H1 (cell line): ENCODE measurements around the gene AK8. TPM values are rescaled to one million over a fixed set of nuclear protein-coding genes. Genes with fewer than 3 reads are reported as not detected.

Source experiments
- CTCF ChIA-PET: fragments of 300-600 bp; sonication (Branson Sonifier 250); formaldehyde crosslinking; loops from one replicate; lab custom pipeline; 2021; ENCODE audit not compliant: partially characterized antibody; lab: Charles Lee
- POLR2A ChIA-PET: fragments of 300-600 bp; sonication (Branson Sonifier 250); formaldehyde crosslinking; loops from one replicate; lab custom pipeline; 2021; ENCODE audit warnings: inconsistent platforms; ENCODE audit not compliant: partially characterized antibody; lab: Charles Lee
- DNase-seq, 2 experiments: peaks; one replicate each; pipeline versions ENCODE4 v3.0.0 to v3.0.0-alpha.2; 2010 to 2022; ENCODE audit warnings: low spot score in 2 of 2, low read depth in 1 of 2, mixed read lengths in 1 of 2
- FAIRE-seq: peaks from 2 replicates; lab custom pipeline; 2011; peaks lifted over from hg19 to GRCh38; lab: Jason Lieb, UNC
- H2AFZ ChIP-seq: 2 replicates; pipeline ENCODE4 v1.8.1; 2012; ENCODE audit warnings: low read length, inconsistent platforms
- H2AK5ac ChIP-seq: 2 replicates; pipeline ENCODE4 v1.6.1; 2013; ENCODE audit warnings: low read depth, low read length
- H2BK120ac ChIP-seq: replicated peaks from 2 replicates; pipeline ENCODE3; 2013; ENCODE audit warnings: low read depth, low read length, inconsistent platforms
- H2BK12ac ChIP-seq: 2 replicates; pipeline ENCODE4 v1.6.1; 2013; ENCODE audit warnings: low read depth, low read length
- H2BK15ac ChIP-seq: 2 replicates; pipeline ENCODE4 v1.6.1; 2013; ENCODE audit warnings: low read length
- H2BK20ac ChIP-seq: 2 replicates; pipeline ENCODE4 v1.6.1; 2013; ENCODE audit warnings: low read length
- H2BK5ac ChIP-seq: 2 replicates; pipeline ENCODE4 v1.6.1; 2013; ENCODE audit warnings: low read depth, low read length
- H3K14ac ChIP-seq: 2 replicates; pipeline ENCODE4 v1.6.1; 2013; ENCODE audit warnings: inconsistent platforms; ENCODE audit not compliant: insufficient read length
- H3K18ac ChIP-seq: 2 replicates; pipeline ENCODE4 v1.6.1; 2013; ENCODE audit warnings: low read length; ENCODE audit errors: extremely low read depth
- H3K23ac ChIP-seq: 2 replicates; pipeline ENCODE4 v1.6.1; 2013; ENCODE audit warnings: inconsistent platforms; ENCODE audit not compliant: insufficient read length
- H3K23me2 ChIP-seq: 2 replicates; pipeline ENCODE4 v1.6.1; 2013; ENCODE audit warnings: low read depth, low read length
- H3K27ac ChIP-seq: 2 replicates; pipeline ENCODE4 v1.6.1; 2011; ENCODE audit warnings: low read depth, low read length, inconsistent platforms
- H3K27me3 ChIP-seq, 4 experiments: replicated peaks in 1 of 4; 1 replicate in 1 of 4; 2 replicates in 3 of 4; pipeline versions ENCODE4 v1.6.1 to v1.8.1; 2011 to 2013; ENCODE audit warnings: low read length in 3 of 4, mild to moderate bottlenecking in 3 of 4, inconsistent platforms in 2 of 4, mixed read lengths in 2 of 4, moderate library complexity in 1 of 4; ENCODE audit not compliant: control insufficient read depth in 3 of 4, insufficient read depth in 3 of 4; ENCODE audit errors: extremely low read depth in 1 of 4
- H3K36me3 ChIP-seq, 4 experiments: 2 replicates each; pipeline versions ENCODE4 v1.6.1 to v1.8.1; 2011 to 2013; ENCODE audit warnings: mild to moderate bottlenecking in 4 of 4, low read length in 3 of 4, moderate library complexity in 2 of 4, control low read depth in 1 of 4, inconsistent platforms in 1 of 4; ENCODE audit not compliant: insufficient read depth in 4 of 4, control insufficient read depth in 2 of 4
- H3K4ac ChIP-seq: replicated peaks from 2 replicates; pipeline ENCODE3; 2013; ENCODE audit warnings: low read length, low read depth, mixed read lengths, inconsistent platforms; ENCODE audit not compliant: insufficient read length
- H3K4me1 ChIP-seq, 4 experiments: replicated peaks in 1 of 4; 1 replicate in 1 of 4; 2 replicates in 3 of 4; pipeline versions ENCODE4 v1.6.1 to v1.8.1; 2011 to 2013; ENCODE audit warnings: low read length in 3 of 4, inconsistent platforms in 2 of 4, mixed read lengths in 1 of 4; ENCODE audit not compliant: insufficient read depth in 4 of 4, control insufficient read depth in 3 of 4
- H3K4me2 ChIP-seq, 2 experiments: 2 replicates each; pipeline versions ENCODE4 v1.6.1 to v1.8.1; 2011 to 2013; ENCODE audit warnings: low read depth in 2 of 2, low read length in 2 of 2, control low read depth in 1 of 2, inconsistent platforms in 1 of 2, mild to moderate bottlenecking in 1 of 2; ENCODE audit not compliant: insufficient read depth in 1 of 2
- H3K4me3 ChIP-seq, 4 experiments: fragments of 200-600, 300-600 bp in 1 of 4; sonication (generic), shearing (Covaris generic), sonication (Bioruptor Twin) in 1 of 4; 2 replicates each; pipeline versions ENCODE4 v1.5.1 to v1.8.1; 2011 to 2016; ENCODE audit warnings: low read length in 4 of 4, low read depth in 3 of 4, control low read depth in 2 of 4, inconsistent platforms in 2 of 4, mild to moderate bottlenecking in 2 of 4, mixed read lengths in 1 of 4, moderate library complexity in 1 of 4; ENCODE audit not compliant: insufficient read depth in 2 of 4; ENCODE audit errors: extremely low read depth in 1 of 4
- H3K56ac ChIP-seq: replicated peaks from 2 replicates; pipeline ENCODE3; 2013; ENCODE audit warnings: low read depth, mild to moderate bottlenecking, mixed read lengths, low read length, inconsistent platforms; ENCODE audit not compliant: insufficient read length
- H3K79me1 ChIP-seq: 2 replicates; pipeline ENCODE4 v1.6.1; 2013; ENCODE audit warnings: low read depth, low read length, control low read depth
- H3K79me2 ChIP-seq, 2 experiments: 2 replicates each; pipeline versions ENCODE4 v1.6.1 to v1.8.1; 2012 to 2013; ENCODE audit warnings: low read length in 2 of 2, mild to moderate bottlenecking in 2 of 2, inconsistent platforms in 1 of 2; ENCODE audit not compliant: insufficient read depth in 2 of 2, control insufficient read depth in 1 of 2
- H3K9ac ChIP-seq, 4 experiments: replicated peaks in 1 of 4; 1 replicate in 1 of 4; 2 replicates in 3 of 4; pipeline versions ENCODE4 v1.6.1 to v1.8.1; 2011 to 2013; ENCODE audit warnings: low read depth in 3 of 4, low read length in 3 of 4, control low read depth in 2 of 4, mild to moderate bottlenecking in 2 of 4, moderate library complexity in 2 of 4, inconsistent platforms in 1 of 4; ENCODE audit errors: extremely low read depth in 1 of 4
- H3K9me3 ChIP-seq, 2 experiments: 2 replicates each; pipeline versions ENCODE4 v1.6.1 to v1.8.1; 2012 to 2013; ENCODE audit warnings: mild to moderate bottlenecking in 2 of 2, moderate library complexity in 2 of 2, control low read depth in 1 of 2, inconsistent platforms in 1 of 2, low read depth in 1 of 2, low read length in 1 of 2, mixed read lengths in 1 of 2; ENCODE audit not compliant: insufficient read depth in 2 of 2
- H4K20me1 ChIP-seq, 2 experiments: replicated peaks in 1 of 2; 2 replicates each; pipeline versions ENCODE3 to v1.8.1; 2011 to 2013; ENCODE audit warnings: inconsistent platforms in 2 of 2, low read length in 2 of 2, mild to moderate bottlenecking in 1 of 2; ENCODE audit not compliant: insufficient read depth in 2 of 2, control insufficient read depth in 1 of 2
- H4K5ac ChIP-seq: 2 replicates; pipeline ENCODE4 v1.6.1; 2013; ENCODE audit warnings: low read length, low read depth, mixed read lengths, inconsistent platforms; ENCODE audit not compliant: insufficient read length
- H4K8ac ChIP-seq: 2 replicates; pipeline ENCODE4 v1.8.0; 2013; ENCODE audit warnings: mild to moderate bottlenecking, moderate library complexity, low read length, inconsistent platforms; ENCODE audit not compliant: insufficient read depth; ENCODE audit errors: extremely low read depth
- H4K91ac ChIP-seq: replicated peaks from 2 replicates; pipeline ENCODE3; 2013; ENCODE audit warnings: low read length, mixed read lengths, inconsistent platforms; ENCODE audit not compliant: insufficient read length
- CEBPB ChIP-seq: IDR thresholded peaks from 2 replicates; pipeline ENCODE4 v1.6.1; 2012; ENCODE audit warnings: low read depth, low read length
- MAX ChIP-seq: IDR thresholded peaks from 2 replicates; pipeline ENCODE4 v1.6.1; 2012; ENCODE audit warnings: inconsistent platforms
- NRF1 ChIP-seq: IDR thresholded peaks from 2 replicates; pipeline ENCODE4 v1.6.1; 2011; ENCODE audit warnings: mild to moderate bottlenecking, low read depth, low read length, improper control_type of control experiment
- POU5F1 ChIP-seq: IDR thresholded peaks from 2 replicates; pipeline ENCODE4 v1.6.1; 2011; ENCODE audit warnings: low read depth, mild to moderate bottlenecking, low read length, moderate library complexity
- SIRT6 ChIP-seq: IDR thresholded peaks from one replicate; pipeline ENCODE4 v1.7.1; 2012; ENCODE audit warnings: low read length, inconsistent platforms
- TAF7 ChIP-seq: optimal IDR thresholded peaks from 2 replicates; pipeline ENCODE3; 2011; ENCODE audit warnings: low read depth, mild to moderate bottlenecking, inconsistent platforms, low read length, moderate library complexity, borderline replicate concordance
- WGBS, 2 experiments: shearing (Covaris generic) in 1 of 2; methylation state at CpG; one replicate each; pipeline versions ENCODE4 v1.1.6 to v1.1.7; 2013 to 2015; ENCODE audit warnings: low lambda C conversion rate in 2 of 2, mixed read lengths in 2 of 2, inconsistent platforms in 1 of 2, low coverage in 1 of 2, missing lambda C conversion rate in 1 of 2; ENCODE audit not compliant: insufficient replicate concordance in 2 of 2, insufficient coverage in 1 of 2, insufficient read length in 1 of 2; ENCODE audit errors: extremely low coverage in 1 of 2, missing lambda C conversion rate in 1 of 2; 5-methylcytosine and 5-hydroxymethylcytosine counted together
- polyA plus RNA-seq, 7 experiments: library from polyadenylated mRNA; depleted of rRNA in 3 of 7; stranded (reverse) in 5 of 7; unstranded in 2 of 7; fragments of >200 nt in 5 of 7; fragments of 200-250 nt in 2 of 7; gene quantifications; 1 replicate in 5 of 7; 2 replicates in 1 of 7; 4 replicates in 1 of 7; pipeline versions ENCODE4 v1.2.1 to v1.2.3, GENCODE V29; 2011 to 2013; ENCODE audit warnings: missing spikeins in 2 of 7, mixed read lengths in 2 of 7
- total RNA-seq: library from RNA; stranded (reverse); fragmentation: NEBNext Ultra II Directional; extraction: Animal tissue kit (Norgen Biotek cat#: 25700); gene quantifications from 2 replicates; pipeline ENCODE4 v1.2.1, GENCODE V29; 2021

AK8 gene
- total and polyA plus RNA-seq, 2 of the 8 experiments (the other 6 are each of a cell fraction or from before 2014, with no cell fraction given) = 0.35 to 0.48 TPM

DNA sequence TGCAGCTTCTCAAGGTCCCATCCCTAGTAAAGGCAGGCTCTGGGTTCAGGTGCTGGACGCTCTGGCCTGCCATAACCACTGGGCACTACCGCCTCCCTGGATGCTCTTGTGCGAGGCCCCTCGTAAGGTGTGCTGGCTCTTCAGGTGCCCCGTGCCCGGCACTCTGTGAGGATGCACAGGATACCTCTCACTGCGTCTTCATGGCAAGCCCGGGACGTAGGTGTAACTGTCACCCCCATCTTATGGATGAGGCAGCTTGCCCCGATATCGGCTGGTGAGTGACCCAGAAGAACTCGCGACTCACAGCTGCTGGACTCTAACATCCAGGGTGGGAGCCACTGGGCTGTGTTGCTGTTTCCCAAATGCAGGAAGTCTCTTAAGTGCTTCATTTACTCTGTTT is 128.8 kb downstream of the AK8 start:
- Histone ChIP-seq H3K14ac (no peak overlapping the region), H3K79me1 (no peaks in the 10 kb centered on the region), H4K5ac (no peak overlapping the region), H2BK15ac (no peak overlapping the region), H3K9ac (no peak overlapping the region), H2AK5ac (no peak overlapping the region), H2BK20ac (no peak overlapping the region), H3K23me2 (peaks cover 6% of the 10 kb centered on the region; the same call in 1 of the 2 replicates), H3K23ac (no peak overlapping the region), H3K9me3 (no peaks in the 10 kb centered on the region), H4K91ac (no peak overlapping the region), H3K27ac (no peak overlapping the region), H3K4ac (no peak overlapping the region), H2BK120ac (no peak overlapping the region), H3K79me2 (no peaks in the 10 kb centered on the region), H3K4me2 (no peak overlapping the region), H3K18ac (no peak overlapping the region), H3K4me3 (no peak overlapping the region), H3K27me3 (peaks cover 0 to 23% (median 22%) of the 10 kb centered on the region in 4 experiments; a peak in 6 of 7 replicates), H4K20me1 (no peaks in the 10 kb centered on the region), H3K36me3 (no peaks in the 10 kb centered on the region), H2AFZ (no peak overlapping the region), H3K56ac (no peak overlapping the region), H2BK5ac (no peak overlapping the region), H4K8ac (no peak overlapping the region), H3K4me1 (peaks cover 7 to 20% (median 12%) of the 10 kb centered on the region in 4 experiments), H2BK12ac (no peak overlapping the region)
- CTCF ChIA-PET = no interaction called here
- FAIRE-seq (no peak), DNase-seq (no peak)
- TF ChIP-seq TAF7 = no peak
- TF ChIP-seq SIRT6 = no peak
- TF ChIP-seq CEBPB = no peak
- no peak for TF ChIP-seq POU5F1
- TF ChIP-seq MAX = no peak
- TF ChIP-seq NRF1 = no peak
- POLR2A ChIA-PET = no interaction called here
- WGBS, 2 experiments = 82% methylated on average over 8 of the region's 13 CpGs; no CpG with 5 or more reads in 1 of the 2 experiments
